Activated CD4-positive, alpha-beta T cell treated with anti-CD3 and anti-CD28 coated beads, Interleukin-2, amount 10 ng/mL, durations not matched to agents 24 days and 14 days (primary cell): ENCODE results near the gene ITGB8. TPM values are rescaled to one million over a fixed set of nuclear protein-coding genes. Genes with fewer than 3 reads are reported as not detected.

Source experiments
- DNase-seq: peaks from one replicate; pipeline ENCODE4 v3.0.0; 2022
- H3K27ac Mint-ChIP-seq: one replicate; pipeline ENCODE4 v1.8.0; 2022; ENCODE audit warnings: mild to moderate bottlenecking, mixed read lengths
- H3K27me3 Mint-ChIP-seq: one replicate; pipeline ENCODE4 v1.8.0; 2022; ENCODE audit warnings: mixed read lengths
- H3K36me3 Mint-ChIP-seq: one replicate; pipeline ENCODE4 v1.8.0; 2022; ENCODE audit warnings: low read depth, mild to moderate bottlenecking, mixed read lengths
- H3K4me1 Mint-ChIP-seq: one replicate; pipeline ENCODE4 v1.8.0; 2021; ENCODE audit warnings: mixed read lengths
- H3K4me3 Mint-ChIP-seq: one replicate; pipeline ENCODE4 v1.8.0; 2022; ENCODE audit warnings: mild to moderate bottlenecking, moderate library complexity, mixed read lengths
- H3K9me3 Mint-ChIP-seq: one replicate; pipeline ENCODE4 v1.8.0; 2021; ENCODE audit warnings: mixed read lengths
- intact Hi-C: fragments of 100-400 bp; cut with micrococcal nuclease; formaldehyde crosslinking; loops from one replicate; pipeline ENCODE4 v1.15.1; 2023
- total RNA-seq: library from RNA; stranded (reverse); gene quantifications from 2 replicates; pipeline ENCODE4 v1.2.3, GENCODE V29; 2022

Gene ITGB8
- total RNA-seq, 1 donor from 2014 or later, result not detected

- Mint-ChIP-seq H3K4me3 (no peak overlapping the region), H3K9me3 (no peaks in the 10 kb centered on the region), H3K27ac (no peak overlapping the region), H3K36me3 (no peaks in the 10 kb centered on the region), H3K4me1 (no peaks in the 10 kb centered on the region), H3K27me3 (no peaks in the 10 kb centered on the region)
- intact Hi-C loops, result no loop called here
- DNase-seq, result no peak
These were observed 24.2 kb downstream of the ITGB8 start for GRCh38 chr7:20354610-20355528.

DNA sequence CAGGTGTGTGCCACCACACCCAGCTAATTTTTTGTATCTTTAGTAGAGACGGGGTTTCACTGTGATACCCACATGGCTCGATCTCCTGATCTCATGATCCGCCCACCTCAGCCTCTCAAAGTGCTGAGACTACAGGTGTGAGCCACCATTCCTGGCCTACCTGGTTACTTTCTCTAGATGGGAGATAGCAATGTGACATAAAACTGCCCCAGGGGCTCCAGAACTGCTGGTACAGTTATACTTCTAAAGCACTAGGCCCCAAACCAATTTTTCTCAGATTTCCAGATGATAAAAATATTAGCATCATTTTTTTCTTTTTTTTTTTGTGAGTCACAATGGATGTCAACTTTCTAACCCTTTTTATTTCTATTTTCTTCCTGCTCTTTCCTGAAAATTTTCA lies 27.4 kb downstream of the ITGB8 start:
- Mint-ChIP-seq H3K27ac (no peak overlapping the region), H3K9me3 (no peaks in the 10 kb centered on the region), H3K36me3 (no peaks in the 10 kb centered on the region), H3K4me3 (no peak overlapping the region), H3K27me3 (no peaks in the 10 kb centered on the region), H3K4me1 (no peaks in the 10 kb centered on the region)
- no peak for DNase-seq
- intact Hi-C loops, result no loop called here

DNA sequence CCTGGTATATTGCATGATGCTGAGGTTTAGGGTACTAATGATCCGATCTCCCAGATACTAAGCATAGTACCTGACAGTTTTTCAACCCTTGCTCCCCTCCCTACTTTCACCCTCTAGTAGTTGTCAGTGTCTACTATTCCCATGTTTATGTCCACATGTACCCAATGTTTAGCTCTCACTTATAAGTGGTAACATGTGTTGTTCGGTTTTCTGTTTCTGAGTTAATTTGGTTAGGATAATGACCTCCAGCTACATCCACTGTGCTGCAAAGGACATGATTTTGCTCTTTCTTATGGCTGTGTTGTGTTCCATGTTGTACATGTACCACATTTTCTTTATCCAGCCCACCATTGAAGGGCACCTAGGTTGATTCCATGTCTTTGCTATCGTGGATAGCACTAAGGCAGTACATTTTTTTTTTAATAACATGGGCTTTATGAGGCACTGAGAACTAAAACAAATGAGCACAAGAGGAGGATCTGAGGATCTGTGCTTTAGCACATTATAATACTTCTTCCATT lies 28.1 kb downstream of the ITGB8 start:
- intact Hi-C loops, result no loop called here
- H3K4me1 Mint-ChIP-seq, result no peaks in the 10 kb centered on the region
- H3K36me3 Mint-ChIP-seq, result no peaks in the 10 kb centered on the region
- H3K4me3 Mint-ChIP-seq, result no peak overlapping the region
- H3K9me3 Mint-ChIP-seq, result no peaks in the 10 kb centered on the region
- H3K27me3 Mint-ChIP-seq, result no peaks in the 10 kb centered on the region
- no peak overlapping the region for H3K27ac Mint-ChIP-seq
- no peak for DNase-seq

DNA sequence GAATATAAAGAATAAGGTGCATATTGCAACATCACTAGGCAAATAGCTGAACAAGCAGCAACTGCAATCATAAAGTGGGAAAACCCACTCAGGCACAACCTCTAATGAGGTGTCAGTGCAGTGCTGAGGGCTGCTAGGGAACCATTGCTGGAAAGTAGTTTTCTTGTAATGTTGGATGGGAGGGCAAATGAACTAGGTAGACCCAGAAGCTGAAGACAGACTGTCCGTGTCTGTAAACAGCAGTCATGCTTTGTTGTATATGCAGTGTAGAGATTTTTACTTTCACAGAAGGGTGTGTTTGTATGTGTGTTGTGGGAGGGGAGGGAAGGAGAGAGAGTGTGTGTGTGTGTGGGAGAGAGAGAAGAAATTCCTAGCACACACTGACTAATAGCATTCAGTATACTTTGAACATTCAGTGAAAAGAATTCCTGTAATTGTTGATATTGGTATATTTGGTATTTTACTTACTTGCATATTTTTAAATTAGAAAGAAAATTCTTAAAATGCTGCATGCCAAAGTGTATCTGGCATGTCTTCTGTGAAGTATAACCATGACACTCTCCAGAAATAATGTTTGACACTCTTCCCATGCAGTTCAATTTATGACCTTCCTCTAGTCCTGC lies 28.8 kb downstream of the ITGB8 start:
- no peak overlapping the region for H3K27ac Mint-ChIP-seq
- H3K4me3 Mint-ChIP-seq, result no peak overlapping the region
- intact Hi-C loops, result no loop called here
- no peaks in the 10 kb centered on the region for H3K36me3 Mint-ChIP-seq
- no peaks in the 10 kb centered on the region for H3K27me3 Mint-ChIP-seq
- no peak for DNase-seq
- H3K4me1 Mint-ChIP-seq, result no peaks in the 10 kb centered on the region
- H3K9me3 Mint-ChIP-seq, result no peaks in the 10 kb centered on the region

DNA sequence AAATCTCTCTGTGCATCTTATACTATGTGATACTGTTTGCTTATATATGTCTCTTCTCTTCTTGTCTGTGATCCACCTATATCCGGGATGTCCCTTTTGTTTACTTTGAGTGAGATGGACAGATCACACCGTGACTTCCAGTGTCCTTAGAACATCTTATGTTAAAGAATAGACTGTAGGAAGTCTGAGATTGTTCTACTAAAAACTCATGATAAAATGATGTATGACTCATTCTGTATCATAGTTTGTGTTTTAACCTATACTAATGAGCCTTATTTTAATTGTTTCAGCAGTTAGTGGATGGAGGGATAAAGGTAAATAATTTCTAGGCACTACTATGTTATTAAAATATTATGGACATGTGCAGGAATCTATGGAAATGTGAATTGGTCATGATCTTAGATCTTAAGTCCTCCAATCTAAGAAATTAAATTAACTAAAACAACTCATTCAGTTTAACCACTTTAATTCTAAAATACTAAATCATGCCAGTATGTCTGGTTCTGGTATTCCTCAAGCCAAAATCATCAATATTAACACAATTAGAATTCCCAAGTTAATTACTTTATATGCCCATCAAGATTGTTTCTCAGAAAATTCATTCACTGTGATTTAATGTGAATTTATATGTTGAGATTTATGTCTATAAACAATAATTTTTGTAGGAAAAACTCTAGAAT lies 32.0 kb downstream of the ITGB8 start:
- H3K9me3 Mint-ChIP-seq, result no peaks in the 10 kb centered on the region
- no peak overlapping the region for H3K27ac Mint-ChIP-seq
- H3K36me3 Mint-ChIP-seq, result no peaks in the 10 kb centered on the region
- H3K4me1 Mint-ChIP-seq, result no peaks in the 10 kb centered on the region
- no peak for DNase-seq
- H3K27me3 Mint-ChIP-seq, result no peaks in the 10 kb centered on the region
- intact Hi-C loops, result no loop called here
- no peak overlapping the region for H3K4me3 Mint-ChIP-seq

DNA sequence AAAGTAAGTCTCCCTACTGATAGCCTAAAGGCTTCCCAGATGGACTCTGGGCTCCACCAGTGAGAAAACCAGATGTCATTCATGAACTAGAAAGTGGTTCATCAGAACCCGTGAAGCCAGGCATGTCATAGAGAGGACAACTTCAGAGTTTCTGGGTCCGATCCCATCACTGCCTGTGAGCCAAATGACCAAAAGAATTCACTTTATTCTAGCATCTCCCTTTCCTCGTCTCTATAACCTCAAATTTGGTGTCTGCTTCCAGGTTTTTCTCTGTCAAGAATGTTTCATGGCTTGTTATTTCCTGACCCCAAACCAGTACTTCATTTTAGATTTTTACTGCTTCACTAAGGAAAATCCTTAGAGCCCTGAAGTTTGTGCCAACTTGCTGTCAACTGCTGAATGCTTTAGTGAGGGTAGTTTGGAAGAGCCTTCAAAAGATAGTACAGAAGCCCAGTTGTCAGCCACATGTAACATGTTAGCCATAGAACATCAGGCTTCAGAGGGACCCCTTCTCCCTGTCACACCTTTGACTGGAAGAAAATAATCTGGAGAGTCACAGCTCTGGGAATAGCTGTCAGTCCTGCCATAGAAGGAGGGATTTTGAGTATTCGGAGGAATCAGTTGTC lies 34.0 kb downstream of the ITGB8 start:
- Mint-ChIP-seq H3K36me3 (no peaks in the 10 kb centered on the region), H3K9me3 (no peaks in the 10 kb centered on the region), H3K4me1 (no peaks in the 10 kb centered on the region)

DNA sequence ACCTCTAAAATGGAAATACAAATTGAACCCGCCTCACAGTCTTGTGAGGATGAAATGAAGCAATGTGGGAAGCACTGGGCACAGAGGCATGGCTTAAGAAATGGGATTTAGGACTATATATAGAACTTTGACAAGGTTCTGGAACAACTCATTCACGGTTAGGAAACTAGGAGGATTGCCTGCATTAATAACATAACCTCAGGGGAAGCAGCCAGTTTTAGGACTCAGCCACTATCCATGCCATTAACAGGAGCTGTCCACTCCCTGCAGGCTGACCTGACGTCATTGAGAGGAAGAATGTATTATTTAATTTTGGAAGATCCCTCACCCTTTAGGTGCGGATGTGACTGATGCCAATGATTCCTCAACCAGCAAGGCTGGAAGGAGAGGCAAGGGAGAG lies 34.8 kb downstream of the ITGB8 start:
- H3K27me3 Mint-ChIP-seq, result no peaks in the 10 kb centered on the region
- no peak for DNase-seq
- H3K4me1 Mint-ChIP-seq, result no peaks in the 10 kb centered on the region
- H3K4me3 Mint-ChIP-seq, result no peak overlapping the region
- H3K9me3 Mint-ChIP-seq, result no peaks in the 10 kb centered on the region
- no peak overlapping the region for H3K27ac Mint-ChIP-seq
- no peaks in the 10 kb centered on the region for H3K36me3 Mint-ChIP-seq
- intact Hi-C loops, result no loop called here

More for the DNA sequence above, 34.0 kb downstream of the ITGB8 start:
- intact Hi-C loops, result no loop called here
- Mint-ChIP-seq H3K27me3 (no peaks in the 10 kb centered on the region), H3K4me3 (no peak overlapping the region), H3K27ac (no peak overlapping the region)
- no peak for DNase-seq

DNA sequence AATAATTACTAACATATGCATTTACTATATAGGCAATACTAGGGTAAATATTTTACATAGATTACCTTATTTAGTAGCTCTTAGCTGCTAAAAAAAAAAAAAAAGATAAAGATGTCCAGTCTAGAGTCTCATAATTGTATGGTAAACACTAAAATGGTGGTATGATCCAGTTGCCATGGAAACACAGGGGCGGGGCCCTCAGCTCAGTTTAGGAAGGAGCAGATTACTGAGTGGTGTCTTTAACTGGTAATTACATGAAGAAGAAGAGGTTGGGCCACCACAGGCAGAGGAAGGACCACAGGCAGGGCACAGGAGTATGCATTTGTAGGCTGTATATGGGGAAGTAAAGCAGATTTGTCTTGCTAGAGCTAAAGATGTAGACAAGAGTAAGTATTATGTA lies 43.7 kb downstream of the ITGB8 start:
- H3K9me3 Mint-ChIP-seq, result no peaks in the 10 kb centered on the region
- no peak overlapping the region for H3K4me3 Mint-ChIP-seq
- intact Hi-C loops, result no loop called here
- no peaks in the 10 kb centered on the region for H3K4me1 Mint-ChIP-seq
- no peak overlapping the region for H3K27ac Mint-ChIP-seq
- DNase-seq, result no peak
- H3K27me3 Mint-ChIP-seq, result no peaks in the 10 kb centered on the region
- no peaks in the 10 kb centered on the region for H3K36me3 Mint-ChIP-seq

DNA sequence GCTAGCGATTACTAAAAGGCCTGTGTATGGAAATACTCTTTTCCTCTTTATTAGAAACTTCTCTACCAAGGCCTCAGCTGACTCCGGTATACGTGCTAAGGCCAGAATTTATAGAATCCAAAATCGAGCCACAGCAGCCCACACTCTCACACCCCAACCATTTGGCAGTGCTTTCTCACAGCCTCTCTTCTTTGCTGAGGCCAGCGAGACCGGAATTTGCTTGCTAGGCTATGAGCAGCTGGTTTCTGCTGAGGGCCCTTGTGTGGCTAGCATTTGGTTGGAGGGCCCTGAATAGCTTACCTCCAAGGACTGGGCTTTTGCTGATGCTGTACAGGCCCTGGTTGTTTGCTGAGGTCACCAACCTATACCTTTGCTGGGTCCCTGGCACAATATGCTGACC lies 46.1 kb downstream of the ITGB8 start:
- H3K36me3 Mint-ChIP-seq, result no peaks in the 10 kb centered on the region
- no peaks in the 10 kb centered on the region for H3K9me3 Mint-ChIP-seq
- H3K4me3 Mint-ChIP-seq, result no peak overlapping the region
- H3K27me3 Mint-ChIP-seq, result no peaks in the 10 kb centered on the region
- H3K27ac Mint-ChIP-seq, result no peak overlapping the region
- intact Hi-C loops, result no loop called here
- H3K4me1 Mint-ChIP-seq, result no peaks in the 10 kb centered on the region
- DNase-seq, result no peak

GRCh38 chr7:20381406-20382034 lies 50.8 kb downstream of the ITGB8 start:
- H3K27ac Mint-ChIP-seq, result no peak overlapping the region
- no peak for DNase-seq
- H3K36me3 Mint-ChIP-seq, result no peaks in the 10 kb centered on the region
- intact Hi-C loops, result no loop called here
- H3K27me3 Mint-ChIP-seq, result no peaks in the 10 kb centered on the region
- H3K4me3 Mint-ChIP-seq, result no peak overlapping the region
- no peaks in the 10 kb centered on the region for H3K4me1 Mint-ChIP-seq
- H3K9me3 Mint-ChIP-seq, result no peaks in the 10 kb centered on the region

DNA sequence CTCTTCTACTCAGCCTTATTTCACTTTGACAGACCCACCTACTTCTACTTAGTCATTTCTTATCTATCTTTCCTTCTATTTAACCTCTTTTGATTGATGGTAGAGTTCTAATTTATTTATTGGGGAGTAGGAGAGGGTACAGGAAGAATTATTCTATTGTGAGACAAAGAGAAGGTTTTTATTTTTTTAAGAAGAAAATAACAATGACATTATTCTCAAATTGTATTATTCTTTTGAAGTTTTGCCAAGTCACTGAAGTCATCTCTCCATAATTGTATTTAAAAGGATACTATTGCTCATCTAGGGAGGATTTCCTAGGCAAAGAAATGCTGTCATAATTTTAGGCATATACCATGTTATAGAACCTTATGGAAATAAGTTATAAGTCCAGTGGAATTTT lies 52.7 kb downstream of the ITGB8 start:
- Mint-ChIP-seq H3K36me3 (no peaks in the 10 kb centered on the region), H3K4me1 (no peaks in the 10 kb centered on the region), H3K9me3 (no peaks in the 10 kb centered on the region), H3K27ac (no peak overlapping the region), H3K27me3 (no peaks in the 10 kb centered on the region), H3K4me3 (no peak overlapping the region)
- DNase-seq, result no peak
- intact Hi-C loops, result no loop called here

GRCh38 chr7:20385126-20385525 lies 54.4 kb downstream of the ITGB8 start:
- Mint-ChIP-seq H3K4me1 (no peaks in the 10 kb centered on the region), H3K9me3 (no peaks in the 10 kb centered on the region), H3K36me3 (no peaks in the 10 kb centered on the region), H3K4me3 (no peak overlapping the region), H3K27ac (no peak overlapping the region), H3K27me3 (no peaks in the 10 kb centered on the region)
- no peak for DNase-seq
- intact Hi-C loops, result no loop called here

- H3K4me1 Mint-ChIP-seq, result no peaks in the 10 kb centered on the region
- H3K36me3 Mint-ChIP-seq, result no peaks in the 10 kb centered on the region
- H3K9me3 Mint-ChIP-seq, result no peaks in the 10 kb centered on the region
- no peak overlapping the region for H3K4me3 Mint-ChIP-seq
- no peaks in the 10 kb centered on the region for H3K27me3 Mint-ChIP-seq
- intact Hi-C loops, result no loop called here
- DNase-seq, result no peak
- no peak overlapping the region for H3K27ac Mint-ChIP-seq
These were observed 57.4 kb downstream of the ITGB8 start for GRCh38 chr7:20388084-20388483.
